GM19023 (cell line): ENCODE measurements around the gene ALDH1A3.

Experiments
- ATAC-seq: cut with Tn5 transposase; IDR thresholded peaks from one replicate; pipeline ENCODE4 v1.9.1; 2021; ENCODE audit warnings: mild to moderate bottlenecking, moderate library complexity; ENCODE audit not compliant: unreplicated experiment

Gene ALDH1A3

GRCh38 chr15:100923076-100923475 lies 43.4 kb downstream of the ALDH1A3 start:
- no peak for ATAC-seq

- ATAC-seq, result no peak
Observed at GRCh38 chr15:100923902-100924301, 44.3 kb downstream of the ALDH1A3 start.

- no peak for ATAC-seq
Observed at GRCh38 chr15:100924436-100924835, 44.8 kb downstream of the ALDH1A3 start.

- no peak for ATAC-seq
Observed at GRCh38 chr15:100925480-100925879, 45.8 kb downstream of the ALDH1A3 start.

GRCh38 chr15:100926258-100926657 lies 46.6 kb downstream of the ALDH1A3 start:
- no peak for ATAC-seq

GRCh38 chr15:100926971-100927756 lies 47.5 kb downstream of the ALDH1A3 start:
- no peak for ATAC-seq

GRCh38 chr15:100928632-100929280 lies 49.1 kb downstream of the ALDH1A3 start:
- ATAC-seq, result no peak

GRCh38 chr15:100929641-100930042 lies 50.0 kb downstream of the ALDH1A3 start:
- ATAC-seq, result no peak

- no peak for ATAC-seq
Observed at GRCh38 chr15:100930306-100930848, 50.7 kb downstream of the ALDH1A3 start.

- peak; percentile 32 for ATAC-seq
Observed at GRCh38 chr15:100931143-100931890, 51.7 kb downstream of the ALDH1A3 start.

- no peak for ATAC-seq
Observed at GRCh38 chr15:100932676-100933348, 53.2 kb downstream of the ALDH1A3 start.

GRCh38 chr15:100934166-100934565 lies 54.5 kb downstream of the ALDH1A3 start:
- no peak for ATAC-seq

GRCh38 chr15:100934726-100935125 lies 55.1 kb downstream of the ALDH1A3 start:
- no peak for ATAC-seq

GRCh38 chr15:100937171-100937570 lies 57.5 kb downstream of the ALDH1A3 start:
- no peak for ATAC-seq

- no peak for ATAC-seq
Observed at GRCh38 chr15:100939791-100940190, 60.2 kb downstream of the ALDH1A3 start.

GRCh38 chr15:100940767-100941379 lies 61.2 kb downstream of the ALDH1A3 start:
- peak; percentile 71 for ATAC-seq

GRCh38 chr15:100941536-100941935 lies 61.9 kb downstream of the ALDH1A3 start:
- ATAC-seq, result peak; percentile 76

GRCh38 chr15:100942656-100943425 lies 63.2 kb downstream of the ALDH1A3 start:
- ATAC-seq, result no peak

GRCh38 chr15:100944244-100944895 lies 64.7 kb downstream of the ALDH1A3 start:
- ATAC-seq, result peak; percentile 28
